OCI-LY3 (cell line): ENCODE results near the gene SNX27.

Experiments used
- EZH2phosphoT487 ChIP-seq: fragments of 200-600 bp; shearing (Covaris generic); IDR thresholded peaks from 2 replicates; pipeline ENCODE4 v1.6.1; 2018; ENCODE audit warnings: antibody characterized with exemption, mixed run types, low read depth
- TF ChIP-seq, protein P1 (sequence below): fragments of 200-600, 300-600 bp; sonication (generic); IDR thresholded peaks from 2 replicates; pipeline ENCODE4 v1.5.1; 2014; ENCODE audit warnings: antibody characterized with exemption, low read length, low read depth

DNA sequence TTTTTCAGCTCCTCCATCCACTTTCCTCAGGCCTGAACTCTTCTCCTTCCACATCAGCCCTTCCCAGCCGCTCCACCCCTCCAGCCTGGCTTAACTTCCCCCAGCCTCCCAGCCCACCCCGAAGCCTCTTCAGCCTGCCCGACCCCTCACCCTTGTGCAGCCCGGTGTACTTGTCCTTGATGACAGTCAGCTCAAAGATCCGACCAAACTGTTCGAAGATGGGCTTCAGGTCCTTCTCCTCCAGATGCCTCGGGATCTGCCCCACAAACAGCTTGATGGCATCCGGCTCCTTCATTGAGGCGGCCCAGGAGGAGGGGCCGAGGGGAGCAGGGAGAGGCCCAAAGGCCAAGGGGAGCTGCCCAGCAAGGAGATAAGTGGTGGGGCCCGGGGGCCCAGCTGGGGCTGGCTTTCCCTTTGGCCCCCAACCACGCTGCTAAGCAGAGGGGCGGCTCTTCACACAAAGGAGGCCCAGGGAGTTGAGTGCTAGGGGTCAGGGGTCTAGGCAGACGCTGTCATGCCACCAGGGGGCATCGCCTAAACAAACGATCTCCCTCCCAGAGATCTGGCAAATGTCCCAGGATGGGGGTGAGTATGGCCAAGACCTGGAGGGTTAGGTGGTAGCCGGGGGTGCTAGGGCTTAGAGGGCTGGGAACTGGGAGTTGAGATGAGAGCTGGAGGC is 104.0 kb downstream of the SNX27 start:
- TF ChIP-seq, protein P1, sequence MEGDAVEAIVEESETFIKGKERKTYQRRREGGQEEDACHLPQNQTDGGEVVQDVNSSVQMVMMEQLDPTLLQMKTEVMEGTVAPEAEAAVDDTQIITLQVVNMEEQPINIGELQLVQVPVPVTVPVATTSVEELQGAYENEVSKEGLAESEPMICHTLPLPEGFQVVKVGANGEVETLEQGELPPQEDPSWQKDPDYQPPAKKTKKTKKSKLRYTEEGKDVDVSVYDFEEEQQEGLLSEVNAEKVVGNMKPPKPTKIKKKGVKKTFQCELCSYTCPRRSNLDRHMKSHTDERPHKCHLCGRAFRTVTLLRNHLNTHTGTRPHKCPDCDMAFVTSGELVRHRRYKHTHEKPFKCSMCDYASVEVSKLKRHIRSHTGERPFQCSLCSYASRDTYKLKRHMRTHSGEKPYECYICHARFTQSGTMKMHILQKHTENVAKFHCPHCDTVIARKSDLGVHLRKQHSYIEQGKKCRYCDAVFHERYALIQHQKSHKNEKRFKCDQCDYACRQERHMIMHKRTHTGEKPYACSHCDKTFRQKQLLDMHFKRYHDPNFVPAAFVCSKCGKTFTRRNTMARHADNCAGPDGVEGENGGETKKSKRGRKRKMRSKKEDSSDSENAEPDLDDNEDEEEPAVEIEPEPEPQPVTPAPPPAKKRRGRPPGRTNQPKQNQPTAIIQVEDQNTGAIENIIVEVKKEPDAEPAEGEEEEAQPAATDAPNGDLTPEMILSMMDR: peak; percentile 39
- TF ChIP-seq EZH2phosphoT487: no peak
